ENCODE results near the gene SDHA.
"Not testable (repeated sequence)": the region's sequence is repeated elsewhere in the genome, so short reads cannot be mapped to it uniquely, and the experiment has no call there.

SDHA gene

GRCh38 chr5:194102-194501, 24.0 kb upstream of the SDHA start:
- Histone ChIP-seq H3K9me3 (ENCODE audit: control insufficient read depth in 1 of 2, low read length in 2 of 2) (no peaks in the 10 kb centered on the region), H3K36me3 (ENCODE audit: control insufficient read depth in 1 of 2, insufficient read depth in 2 of 2, low read length in 2 of 2) (peaks cover 0 to 6% of the 10 kb centered on the region in 2 donors), H3K4me3 (ENCODE audit: low read depth in 1 of 2, low read length in 2 of 2) (no peak overlapping the region), H3K27ac (ENCODE audit: low read length) (no peak overlapping the region), H3K27me3 (ENCODE audit: low read depth, low read length) (no peaks in the 10 kb centered on the region), H3K4me1 (ENCODE audit: control insufficient read depth in 1 of 2, insufficient read depth in 2 of 2, low read length in 2 of 2) (peaks cover 0 to 6% of the 10 kb centered on the region in 2 donors)

DNA sequence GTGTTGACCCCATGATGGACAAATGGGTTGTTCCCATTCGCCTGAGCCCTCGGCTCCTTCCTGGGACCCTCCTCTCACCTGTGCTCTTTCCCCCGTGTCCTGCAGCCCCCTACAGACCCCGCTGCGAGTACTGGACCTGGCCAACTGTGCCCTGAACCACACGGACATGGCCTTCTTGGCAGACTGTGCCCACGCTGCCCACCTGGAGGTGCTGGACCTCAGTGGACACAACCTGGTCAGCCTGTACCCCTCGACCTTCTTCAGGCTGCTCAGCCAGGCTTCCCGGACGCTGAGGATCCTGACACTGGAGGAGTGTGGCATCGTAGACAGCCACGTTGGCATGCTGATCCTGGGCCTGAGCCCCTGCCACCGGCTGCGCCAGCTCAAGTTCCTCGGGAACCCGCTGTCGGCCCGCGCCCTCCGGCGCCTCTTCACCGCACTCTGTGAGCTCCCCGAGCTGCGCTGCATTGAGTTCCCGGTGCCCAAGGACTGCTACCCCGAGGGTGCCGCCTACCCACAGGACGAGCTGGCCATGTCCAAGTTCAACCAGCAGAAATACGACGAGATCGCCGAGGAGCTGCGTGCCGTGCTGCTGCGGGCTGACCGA, 23.4 kb upstream of the SDHA start:
- H3K36me3 ChIP-seq (ENCODE audit: control insufficient read depth in 1 of 2, insufficient read depth in 2 of 2, low read length in 2 of 2): peaks cover 0 to 6% of the 10 kb centered on the region in 2 donors
- no peaks in the 10 kb centered on the region for H3K9me3 ChIP-seq (ENCODE audit: control insufficient read depth in 1 of 2, low read length in 2 of 2)
- no peak overlapping the region for H3K27ac ChIP-seq (ENCODE audit: low read length)
- H3K27me3 ChIP-seq (ENCODE audit: low read depth, low read length): no peaks in the 10 kb centered on the region
- H3K4me3 ChIP-seq (ENCODE audit: low read depth in 1 of 2, low read length in 2 of 2): no peak overlapping the region
- peaks cover 0 to 6% of the 10 kb centered on the region in 2 donors for H3K4me1 ChIP-seq (ENCODE audit: control insufficient read depth in 1 of 2, insufficient read depth in 2 of 2, low read length in 2 of 2)

GRCh38 chr5:195401-196160, 22.5 kb upstream of the SDHA start:
- Histone ChIP-seq H3K27me3 (ENCODE audit: low read depth, low read length) (no peaks in the 10 kb centered on the region), H3K4me3 (ENCODE audit: low read depth in 1 of 2, low read length in 2 of 2) (no peak overlapping the region), H3K27ac (ENCODE audit: low read length) (no peak overlapping the region), H3K36me3 (ENCODE audit: control insufficient read depth in 1 of 2, insufficient read depth in 2 of 2, low read length in 2 of 2) (peaks cover 0 to 6% of the 10 kb centered on the region in 2 donors), H3K9me3 (ENCODE audit: control insufficient read depth in 1 of 2, low read length in 2 of 2) (no peaks in the 10 kb centered on the region), H3K4me1 (ENCODE audit: control insufficient read depth in 1 of 2, insufficient read depth in 2 of 2, low read length in 2 of 2) (peaks cover 0 to 6% of the 10 kb centered on the region in 2 donors)

DNA sequence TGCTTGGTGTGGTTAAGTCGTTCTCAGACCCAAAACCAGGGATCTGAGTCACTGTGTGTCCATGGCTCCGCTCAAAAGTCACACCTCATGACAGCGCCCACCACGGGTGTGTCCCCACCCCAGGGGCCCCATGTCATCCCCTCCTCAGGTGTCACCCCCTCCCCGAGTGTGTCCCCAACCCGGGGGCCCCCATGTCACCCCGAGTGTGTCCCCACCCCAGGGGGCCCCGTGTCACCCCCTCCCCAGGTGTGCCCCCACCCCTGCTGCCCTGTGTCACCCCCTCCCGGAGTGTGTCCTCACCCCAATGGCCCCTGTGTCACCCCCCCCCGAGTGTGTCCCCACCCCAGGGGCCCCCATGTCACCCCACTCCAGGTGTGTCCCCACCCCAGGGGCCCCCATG, 21.8 kb upstream of the SDHA start:
- H3K9me3 ChIP-seq (ENCODE audit: control insufficient read depth in 1 of 2, low read length in 2 of 2): no peaks in the 10 kb centered on the region
- H3K4me3 ChIP-seq (ENCODE audit: low read depth in 1 of 2, low read length in 2 of 2): no peak overlapping the region
- no peak overlapping the region for H3K27ac ChIP-seq (ENCODE audit: low read length)
- no peaks in the 10 kb centered on the region for H3K27me3 ChIP-seq (ENCODE audit: low read depth, low read length)
- H3K36me3 ChIP-seq (ENCODE audit: control insufficient read depth in 1 of 2, insufficient read depth in 2 of 2, low read length in 2 of 2): peaks cover 0 to 6% of the 10 kb centered on the region in 2 donors
- H3K4me1 ChIP-seq (ENCODE audit: control insufficient read depth in 1 of 2, insufficient read depth in 2 of 2, low read length in 2 of 2): peaks cover 0 to 5% of the 10 kb centered on the region in 2 donors

GRCh38 chr5:197031-197430, 21.1 kb upstream of the SDHA start:
- not testable (repeated sequence) for H3K27me3 ChIP-seq (ENCODE audit: low read depth, low read length); H3K4me1 ChIP-seq (ENCODE audit: control insufficient read depth in 1 of 2, insufficient read depth in 2 of 2, low read length in 2 of 2); H3K27ac ChIP-seq (ENCODE audit: low read length); H3K36me3 ChIP-seq (ENCODE audit: control insufficient read depth in 1 of 2, insufficient read depth in 2 of 2, low read length in 2 of 2); H3K4me3 ChIP-seq (ENCODE audit: low read depth in 1 of 2, low read length in 2 of 2); H3K9me3 ChIP-seq (ENCODE audit: control insufficient read depth in 1 of 2, low read length in 2 of 2)

- no peak overlapping the region for H3K4me3 ChIP-seq (ENCODE audit: low read depth in 1 of 2, low read length in 2 of 2)
- H3K27me3 ChIP-seq (ENCODE audit: low read depth, low read length): no peaks in the 10 kb centered on the region
- H3K9me3 ChIP-seq (ENCODE audit: control insufficient read depth in 1 of 2, low read length in 2 of 2): no peaks in the 10 kb centered on the region
- peaks cover 0 to 6% of the 10 kb centered on the region in 2 donors for H3K36me3 ChIP-seq (ENCODE audit: control insufficient read depth in 1 of 2, insufficient read depth in 2 of 2, low read length in 2 of 2)
- no peaks in the 10 kb centered on the region for H3K4me1 ChIP-seq (ENCODE audit: control insufficient read depth in 1 of 2, insufficient read depth in 2 of 2, low read length in 2 of 2)
- H3K27ac ChIP-seq (ENCODE audit: low read length): no peak overlapping the region
Observed at GRCh38 chr5:197892-198489, 20.1 kb upstream of the SDHA start.

DNA sequence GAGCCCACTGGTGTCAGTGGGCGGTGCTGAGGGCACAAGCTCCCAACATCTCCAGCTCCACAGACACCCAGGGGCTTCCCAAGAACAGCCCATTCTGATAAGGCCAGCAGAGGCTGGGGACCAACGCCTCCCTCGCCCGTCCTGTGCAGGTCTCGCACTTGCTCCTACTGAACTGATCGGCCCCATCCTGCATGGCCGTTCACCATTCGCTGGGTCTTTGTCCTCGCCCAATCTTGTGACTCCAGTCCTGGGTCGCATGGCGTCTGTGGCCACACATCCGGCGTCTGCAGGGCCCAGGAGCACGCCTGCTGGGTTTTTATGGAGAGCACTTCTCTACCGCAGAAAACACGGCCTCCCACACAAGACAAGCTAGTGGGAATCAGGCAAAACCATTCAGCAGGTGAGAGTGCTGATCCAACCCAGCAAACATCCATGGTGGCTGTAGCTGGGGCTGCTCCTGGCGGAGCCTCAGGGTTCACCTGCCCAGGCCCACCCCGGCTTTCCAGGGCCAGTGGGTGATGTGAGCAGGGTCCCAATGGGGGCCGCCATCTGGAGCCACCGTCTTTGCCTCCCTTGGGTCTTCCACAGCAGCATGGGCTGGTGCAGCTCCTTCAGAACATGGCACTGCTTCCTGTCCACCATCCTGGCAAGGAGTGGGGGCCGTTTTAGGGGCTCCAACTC, 19.5 kb upstream of the SDHA start:
- Histone ChIP-seq H3K36me3 (ENCODE audit: control insufficient read depth in 1 of 2, insufficient read depth in 2 of 2, low read length in 2 of 2) (peaks cover 2 to 11% of the 10 kb centered on the region in 2 donors), H3K9me3 (ENCODE audit: control insufficient read depth in 1 of 2, low read length in 2 of 2) (no peaks in the 10 kb centered on the region), H3K4me3 (ENCODE audit: low read depth in 1 of 2, low read length in 2 of 2) (no peak overlapping the region), H3K4me1 (ENCODE audit: control insufficient read depth in 1 of 2, insufficient read depth in 2 of 2, low read length in 2 of 2) (no peaks in the 10 kb centered on the region), H3K27ac (ENCODE audit: low read length) (no peak overlapping the region), H3K27me3 (ENCODE audit: low read depth, low read length) (no peaks in the 10 kb centered on the region)

GRCh38 chr5:199197-199949, 18.7 kb upstream of the SDHA start:
- H3K27ac ChIP-seq (ENCODE audit: low read length): no peak overlapping the region
- H3K4me1 ChIP-seq (ENCODE audit: control insufficient read depth in 1 of 2, insufficient read depth in 2 of 2, low read length in 2 of 2): no peaks in the 10 kb centered on the region
- no peak overlapping the region for H3K4me3 ChIP-seq (ENCODE audit: low read depth in 1 of 2, low read length in 2 of 2)
- H3K9me3 ChIP-seq (ENCODE audit: control insufficient read depth in 1 of 2, low read length in 2 of 2): no peaks in the 10 kb centered on the region
- H3K27me3 ChIP-seq (ENCODE audit: low read depth, low read length): no peaks in the 10 kb centered on the region
- peaks cover 5 to 18% of the 10 kb centered on the region in 2 donors for H3K36me3 ChIP-seq (ENCODE audit: control insufficient read depth in 1 of 2, insufficient read depth in 2 of 2, low read length in 2 of 2)

DNA sequence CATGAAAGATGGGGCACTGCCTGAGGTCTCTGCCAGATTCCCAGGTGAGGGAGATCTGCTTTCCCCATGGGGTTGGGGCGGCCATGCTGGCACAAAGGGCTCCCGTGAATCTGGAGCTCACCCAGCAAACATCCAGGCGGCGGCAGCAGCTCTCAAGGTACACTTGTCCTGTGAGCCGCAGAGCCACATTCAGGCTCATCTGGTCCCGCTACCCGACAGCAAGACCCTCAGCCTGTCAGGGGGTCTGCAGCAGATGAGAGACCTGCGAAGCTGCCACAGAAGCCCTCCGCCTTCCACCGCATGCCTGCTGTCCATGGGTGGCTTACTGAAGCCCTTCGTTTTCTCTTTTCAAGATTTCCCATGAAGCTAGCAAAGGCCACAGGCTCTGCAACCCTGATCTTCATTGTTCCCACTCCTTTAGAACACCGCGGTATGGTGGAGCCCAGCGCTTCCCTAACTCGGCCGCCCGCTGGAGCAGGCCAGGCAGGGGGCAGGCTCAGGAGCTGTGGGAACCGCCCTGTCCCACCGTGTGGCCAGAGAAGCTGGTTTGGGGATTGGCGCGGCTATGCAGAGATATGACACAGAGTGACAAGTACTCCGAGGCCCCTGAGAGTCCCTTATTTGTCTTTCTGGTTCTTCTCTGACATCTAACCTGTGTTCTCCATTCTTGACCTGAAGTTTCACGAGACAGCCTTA, 18.0 kb upstream of the SDHA start:
- no peaks in the 10 kb centered on the region for H3K27me3 ChIP-seq (ENCODE audit: low read depth, low read length)
- no peak overlapping the region for H3K27ac ChIP-seq (ENCODE audit: low read length)
- H3K4me1 ChIP-seq (ENCODE audit: control insufficient read depth in 1 of 2, insufficient read depth in 2 of 2, low read length in 2 of 2): no peaks in the 10 kb centered on the region
- H3K36me3 ChIP-seq (ENCODE audit: control insufficient read depth in 1 of 2, insufficient read depth in 2 of 2, low read length in 2 of 2): peaks cover 13 to 25% of the 10 kb centered on the region in 2 donors
- H3K9me3 ChIP-seq (ENCODE audit: control insufficient read depth in 1 of 2, low read length in 2 of 2): no peaks in the 10 kb centered on the region
- no peak overlapping the region for H3K4me3 ChIP-seq (ENCODE audit: low read depth in 1 of 2, low read length in 2 of 2)

DNA sequence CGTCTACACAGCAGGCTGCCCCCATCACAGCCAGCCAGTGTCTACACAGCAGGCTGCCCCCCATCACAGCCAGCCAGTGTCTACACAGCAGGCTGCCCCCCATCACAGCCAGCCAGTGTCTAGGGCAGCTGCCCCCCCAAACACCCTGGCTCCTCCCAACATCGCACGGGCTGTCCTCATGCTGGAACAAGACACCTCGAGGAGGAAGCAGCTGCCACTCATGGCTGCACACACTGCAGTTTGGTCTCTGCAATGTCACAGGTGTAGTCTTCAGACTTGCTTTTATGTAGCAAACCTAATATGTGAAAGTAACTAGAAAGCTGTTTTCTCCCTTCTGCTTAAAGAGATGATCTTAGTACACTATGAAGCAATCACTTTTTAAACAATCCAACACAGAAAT, 17.1 kb upstream of the SDHA start:
- H3K36me3 ChIP-seq (ENCODE audit: control insufficient read depth in 1 of 2, insufficient read depth in 2 of 2, low read length in 2 of 2): peaks cover 21 to 33% of the 10 kb centered on the region in 2 donors
- H3K9me3 ChIP-seq (ENCODE audit: control insufficient read depth in 1 of 2, low read length in 2 of 2): no peaks in the 10 kb centered on the region
- no peaks in the 10 kb centered on the region for H3K27me3 ChIP-seq (ENCODE audit: low read depth, low read length)
- H3K4me3 ChIP-seq (ENCODE audit: low read depth in 1 of 2, low read length in 2 of 2): no peak overlapping the region
- no peak overlapping the region for H3K27ac ChIP-seq (ENCODE audit: low read length)
- H3K4me1 ChIP-seq (ENCODE audit: control insufficient read depth in 1 of 2, insufficient read depth in 2 of 2, low read length in 2 of 2): no peaks in the 10 kb centered on the region

All from muscle layer of duodenum (tissue), 2 donors.